ENCODE data around the gene PRXL2B.
"Not testable (repeated sequence)": the region's sequence is repeated elsewhere in the genome, so short reads cannot be mapped to it uniquely, and the experiment has no call there.

- TF ChIP-seq CTBP1 (IDR thresholded peaks at IDR 0.05; ENCODE audit: borderline replicate concordance); PKNOX1 (IDR thresholded peaks at IDR 0.05); FOXA1 (IDR thresholded peaks at IDR 0.05); ELF4 (IDR thresholded peaks at IDR 0.05); LEF1 (IDR thresholded peaks at IDR 0.05; ENCODE audit: borderline replicate concordance): not testable (repeated sequence)
These were observed 35.0 kb upstream of the PRXL2B start for GRCh38 chr1:2551544-2551943.

Data from HEK293T (cell line).